Measurements from ENCODE around the gene TTC9C. TPM values are rescaled to one million over a fixed set of nuclear protein-coding genes. Genes with fewer than 3 reads are reported as not detected.
"Not testable (repeated sequence)": the region's sequence is repeated elsewhere in the genome, so short reads cannot be mapped to it uniquely, and the experiment has no call there.

TTC9C gene
- total RNA-seq, 2 experiments from 2014 or later = 47.5 to 49.2 TPM

GRCh38 chr11:62732830-62733229, 4.5 kb downstream of the TTC9C start:
- Mint-ChIP-seq H3K4me3 (no peak overlapping the region), H3K27me3 (no peaks in the 10 kb centered on the region), H3K9me3 (ENCODE audit: low read depth) (no peaks in the 10 kb centered on the region), H3K27ac (no peak overlapping the region), H3K36me3 (peaks cover 22% of the 10 kb centered on the region), H3K4me1 (peaks cover 30% of the 10 kb centered on the region)
- ATAC-seq = no peak
- CTCF ChIA-PET = interaction anchor here (2.4 to 3.6 kb wide), 2 partner anchors 22 to 29 kb away, joined by 11 to 16 read pairs; partner anchors contain the start of genes POLR2G and ZBTB3
- DNase-seq = no peak

GRCh38 chr11:62737196-62737595, 8.9 kb downstream of the TTC9C start:
- no peaks in the 10 kb centered on the region for H3K9me3 Mint-ChIP-seq (ENCODE audit: low read depth)
- DNase-seq = no peak
- H3K27ac Mint-ChIP-seq = no peak overlapping the region
- peaks cover 9% of the 10 kb centered on the region for H3K4me1 Mint-ChIP-seq
- no peak for ATAC-seq
- H3K27me3 Mint-ChIP-seq = no peaks in the 10 kb centered on the region
- CTCF ChIA-PET = interaction anchor here (1.0 to 2.1 kb wide), 3 partner anchors 9 to 24 kb away, joined by 3 to 5 read pairs (median 5); partner anchors contain the start of genes POLR2G and TTC9C
- H3K36me3 Mint-ChIP-seq = peaks cover 31% of the 10 kb centered on the region
- no peak overlapping the region for H3K4me3 Mint-ChIP-seq

- CTCF ChIA-PET = interaction anchor here (0.6 to 1.5 kb wide), 7 partner anchors 11 to 155 kb away, joined by 3 to 4 read pairs (median 3); partner anchors contain the start of gene POLR2G
- H3K27me3 Mint-ChIP-seq = no peaks in the 10 kb centered on the region
- no peak overlapping the region for H3K27ac Mint-ChIP-seq
- ATAC-seq (no peak), DNase-seq (no peak)
- no peaks in the 10 kb centered on the region for H3K9me3 Mint-ChIP-seq (ENCODE audit: low read depth)
- H3K4me1 Mint-ChIP-seq = peaks cover 22% of the 10 kb centered on the region
- no peak overlapping the region for H3K4me3 Mint-ChIP-seq
- peaks cover 2% of the 10 kb centered on the region for H3K36me3 Mint-ChIP-seq
Measured at GRCh38 chr11:62747475-62748160, 19.3 kb downstream of the TTC9C start.

- ATAC-seq; H3K27ac Mint-ChIP-seq; H3K9me3 Mint-ChIP-seq (ENCODE audit: low read depth); DNase-seq; H3K27me3 Mint-ChIP-seq; H3K36me3 Mint-ChIP-seq; H3K4me3 Mint-ChIP-seq: not testable (repeated sequence)
- CTCF ChIA-PET = interaction anchor here (1.8 to 4.9 kb wide), 2 partner anchors 12 to 37 kb away, joined by 5 to 43 read pairs; partner anchors contain the start of genes POLR2G and TMEM179B
- peaks cover 40% of the 10 kb centered on the region for H3K4me1 Mint-ChIP-seq
Measured at GRCh38 chr11:62749931-62750330, 21.6 kb downstream of the TTC9C start.

GRCh38 chr11:62752177-62752785, 24.0 kb downstream of the TTC9C start:
- CTCF ChIA-PET = interaction anchor here (1.2 to 8.2 kb wide), 9 partner anchors 12 to 128 kb away, joined by 3 to 45 read pairs (median 6); partner anchors contain the start of genes C11orf98, CSKMT, SLC3A2 and TAF6L
- no peak for ATAC-seq
- Mint-ChIP-seq H3K27ac (peak overlapping the region; percentile 24), H3K27me3 (no peaks in the 10 kb centered on the region), H3K4me3 (no peak overlapping the region), H3K9me3 (ENCODE audit: low read depth) (no peaks in the 10 kb centered on the region), H3K4me1 (peaks cover 40% of the 10 kb centered on the region), H3K36me3 (peaks cover 2% of the 10 kb centered on the region)
- DNase-seq = no peak

GRCh38 chr11:62752994-62753735, 24.9 kb downstream of the TTC9C start:
- CTCF ChIA-PET = interaction anchor here (0.8 to 8.2 kb wide), 18 partner anchors 9 to 329 kb away, joined by 3 to 45 read pairs (median 6); partner anchors contain the start of genes BSCL2, C11orf98, CSKMT and GNG3
- DNase-seq = no peak
- Mint-ChIP-seq H3K27me3 (no peaks in the 10 kb centered on the region), H3K9me3 (ENCODE audit: low read depth) (no peaks in the 10 kb centered on the region), H3K4me1 (peaks cover 37% of the 10 kb centered on the region), H3K36me3 (peaks cover 2% of the 10 kb centered on the region), H3K4me3 (peak overlapping the region; percentile 99), H3K27ac (peak overlapping the region; percentile 99)
- ATAC-seq = no peak

GRCh38 chr11:62753736-62754603, 25.7 kb downstream of the TTC9C start, which contains the start of gene ZBTB3:
Gene ZBTB3 (minus strand): TSS chr11:62754160. CDS start chr11:62753664, 496 bp downstream.
- Mint-ChIP-seq H3K27ac (peak within 1 kb of the TSS; percentile 99), H3K27me3 (no peaks in the 10 kb centered on the region), H3K9me3 (ENCODE audit: low read depth) (no peaks in the 10 kb centered on the region), H3K36me3 (peaks cover 2% of the 10 kb centered on the region), H3K4me3 (peak within 1 kb of the TSS; percentile 99), H3K4me1 (peaks cover 34% of the 10 kb centered on the region)
- DNase-seq = peak; percentile 99
- CTCF ChIA-PET = interaction anchor here (0.7 to 8.2 kb wide), 20 partner anchors 8 to 329 kb away, joined by 3 to 45 read pairs (median 5); partner anchors contain the start of genes BSCL2, C11orf98, CSKMT and GNG3
- peak; percentile 98 for ATAC-seq

GRCh38 chr11:62755086-62755615, 26.9 kb downstream of the TTC9C start:
- peak overlapping the region; percentile 2 for H3K27ac Mint-ChIP-seq
- DNase-seq (no peak), ATAC-seq (no peak)
- no peaks in the 10 kb centered on the region for H3K27me3 Mint-ChIP-seq
- H3K4me1 Mint-ChIP-seq = peaks cover 24% of the 10 kb centered on the region
- H3K36me3 Mint-ChIP-seq = peaks cover 2% of the 10 kb centered on the region
- no peaks in the 10 kb centered on the region for H3K9me3 Mint-ChIP-seq (ENCODE audit: low read depth)
- peak overlapping the region; percentile 99 for H3K4me3 Mint-ChIP-seq
- CTCF ChIA-PET = interaction anchor here (1.1 to 8.2 kb wide), 4 partner anchors 13 to 33 kb away, joined by 3 to 45 read pairs (median 11); partner anchors contain the start of gene TAF6L

- peaks cover 27% of the 10 kb centered on the region for H3K4me1 Mint-ChIP-seq
- CTCF ChIA-PET = interaction anchor here (1.2 to 20.9 kb wide), 6 partner anchors 10 to 31 kb away, joined by 3 to 242 read pairs (median 4); partner anchors contain the start of genes HNRNPUL2, TAF6L and TMEM179B
- no peaks in the 10 kb centered on the region for H3K27me3 Mint-ChIP-seq
- DNase-seq = no peak
- no peak overlapping the region for H3K4me3 Mint-ChIP-seq
- H3K9me3 Mint-ChIP-seq (ENCODE audit: low read depth) = no peaks in the 10 kb centered on the region
- H3K36me3 Mint-ChIP-seq = peaks cover 2% of the 10 kb centered on the region
- no peak overlapping the region for H3K27ac Mint-ChIP-seq
- ATAC-seq = no peak
Measured at GRCh38 chr11:62757846-62758788, 29.8 kb downstream of the TTC9C start.

GRCh38 chr11:62760867-62761227, 32.6 kb downstream of the TTC9C start:
- not testable (repeated sequence) for H3K27me3 Mint-ChIP-seq; DNase-seq; ATAC-seq; H3K36me3 Mint-ChIP-seq; H3K9me3 Mint-ChIP-seq (ENCODE audit: low read depth)
- CTCF ChIA-PET = interaction anchor here (0.7 to 20.9 kb wide), 12 partner anchors 7 to 102 kb away, joined by 3 to 242 read pairs (median 6); partner anchors contain the start of genes HNRNPUL2, TAF6L, TMEM179B and TTC9C
- Mint-ChIP-seq H3K27ac (peak overlapping the region; percentile 79), H3K4me3 (peak overlapping the region; percentile 95), H3K4me1 (peaks cover 17% of the 10 kb centered on the region)

- CTCF ChIA-PET = interaction anchor here (0.7 to 20.9 kb wide), 14 partner anchors 9 to 346 kb away, joined by 3 to 242 read pairs (median 4); partner anchors contain the start of genes BSCL2, GNG3, HNRNPUL2 and LBHD1
- no peaks in the 10 kb centered on the region for H3K9me3 Mint-ChIP-seq (ENCODE audit: low read depth)
- H3K36me3 Mint-ChIP-seq = peaks cover 14% of the 10 kb centered on the region
- peaks cover 30% of the 10 kb centered on the region for H3K4me1 Mint-ChIP-seq
- H3K27ac Mint-ChIP-seq = peak overlapping the region; percentile 95
- DNase-seq (peak; percentile 53), ATAC-seq (peak; percentile 2)
- H3K27me3 Mint-ChIP-seq = no peaks in the 10 kb centered on the region
- H3K4me3 Mint-ChIP-seq = peak overlapping the region; percentile 88
Measured at GRCh38 chr11:62770778-62771143, 42.5 kb downstream of the TTC9C start.
